Measurements from ENCODE around the gene RGL1.

- no peak for TF ChIP-seq CTCF (IDR thresholded peaks at IDR 0.05; ENCODE audit: extremely low read depth in 1 of 2, insufficient read depth in 1 of 2, low read depth in 1 of 2, low read length in 2 of 2)
- no peak for TF ChIP-seq GATA2 (IDR thresholded peaks at IDR 0.05; ENCODE audit: insufficient read depth, insufficient read length, low read depth, low read length)
- no peak for TF ChIP-seq EZH2 (IDR thresholded peaks at IDR 0.05; ENCODE audit: borderline replicate concordance, low read depth, low read length, severe bottlenecking)
- TF ChIP-seq POLR2A (IDR thresholded peaks at IDR 0.05; ENCODE audit: low read depth, low read length): no peak
- no peak for TF ChIP-seq MAX (IDR thresholded peaks at IDR 0.05; ENCODE audit: insufficient read depth, insufficient read length)
- no peak for TF ChIP-seq POLR2AphosphoS5 (IDR thresholded peaks at IDR 0.05; ENCODE audit: insufficient read depth, low read depth, low read length)
- TF ChIP-seq JUN (IDR thresholded peaks at IDR 0.05; ENCODE audit: borderline replicate concordance, insufficient read depth, insufficient read length, low read depth): no peak
- no peak for TF ChIP-seq FOS (IDR thresholded peaks at IDR 0.05; ENCODE audit: borderline replicate concordance, insufficient read depth, low read length)
These were observed 121.0 kb downstream of the RGL1 start for GRCh38 chr1:183925947-183926346.

Data from endothelial cell of umbilical vein (primary cell).